ENCODE data around the gene ZNF23.
A peak's percentile ranks its signal among the peaks of the same experiment; 100 is the strongest.

ZNF23 gene

DNA sequence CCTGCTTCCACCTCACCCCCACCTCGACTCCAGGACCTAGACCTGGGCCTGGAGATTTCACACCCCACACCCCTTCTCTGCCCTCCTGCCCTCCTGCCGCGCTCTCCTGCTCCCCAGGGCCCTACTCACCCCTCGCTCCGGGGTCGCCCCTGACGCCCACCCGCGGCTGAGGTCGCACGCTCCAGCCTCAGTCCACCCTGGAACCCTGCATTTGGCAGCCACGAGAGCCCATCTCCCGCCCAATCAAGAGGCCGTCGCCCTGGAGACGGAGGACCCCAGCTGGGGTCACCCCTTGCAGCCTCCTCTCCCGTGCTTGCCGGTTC is 36.3 kb downstream of the ZNF23 start:
- TF ChIP-seq CTCF (IDR thresholded peaks at IDR 0.05; ENCODE audit: low read length, missing control alignments), result no peak
- no peak for DNase-seq (ENCODE audit: low read depth)
- peak overlapping the region; percentile 27 for H3K4me3 ChIP-seq (replicated peaks; ENCODE audit: low read depth, low read length)

- no peak overlapping the region for H3K4me3 ChIP-seq (replicated peaks; ENCODE audit: low read depth, low read length)
- TF ChIP-seq CTCF (IDR thresholded peaks at IDR 0.05; ENCODE audit: low read length, missing control alignments), result no peak
- no peak for DNase-seq (ENCODE audit: low read depth)
These were observed 37.4 kb downstream of the ZNF23 start for GRCh38 chr16:71424626-71425025.

- no peak overlapping the region for H3K4me3 ChIP-seq (replicated peaks; ENCODE audit: low read depth, low read length)
- DNase-seq (ENCODE audit: low read depth), result no peak
- TF ChIP-seq CTCF (IDR thresholded peaks at IDR 0.05; ENCODE audit: low read length, missing control alignments), result no peak
These were observed 38.2 kb downstream of the ZNF23 start for GRCh38 chr16:71423865-71424264.

- DNase-seq (ENCODE audit: low read depth), result no peak
- no peak overlapping the region for H3K4me3 ChIP-seq (replicated peaks; ENCODE audit: low read depth, low read length)
- no peak for TF ChIP-seq CTCF (IDR thresholded peaks at IDR 0.05; ENCODE audit: low read length, missing control alignments)
These were observed 39.0 kb downstream of the ZNF23 start for GRCh38 chr16:71423016-71423415.

GRCh38 chr16:71421911-71422310 is 40.1 kb downstream of the ZNF23 start:
- H3K4me3 ChIP-seq (replicated peaks; ENCODE audit: low read depth, low read length), result no peak overlapping the region
- TF ChIP-seq CTCF (IDR thresholded peaks at IDR 0.05; ENCODE audit: low read length, missing control alignments), result peak; percentile 33
- DNase-seq (ENCODE audit: low read depth), result no peak

DNA sequence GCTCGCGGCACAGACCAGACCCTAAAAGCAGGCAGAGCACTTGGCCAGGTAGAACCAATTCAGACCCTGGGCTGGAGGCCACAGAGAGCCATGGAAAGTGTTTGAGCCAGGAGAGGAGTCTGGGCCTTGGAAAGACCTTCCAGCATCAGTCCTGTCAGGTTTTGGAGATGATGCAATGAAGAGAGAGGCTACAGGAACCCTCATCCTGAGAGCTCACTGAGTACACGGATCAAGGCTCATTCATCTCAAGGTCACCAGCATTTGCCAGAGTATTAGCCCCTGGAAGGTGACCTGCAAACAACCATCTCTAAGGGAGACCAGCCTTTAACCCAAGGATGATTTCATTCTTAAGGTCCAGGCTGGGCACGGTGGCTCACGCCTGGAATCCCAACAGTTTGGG is 48.0 kb downstream of the ZNF23 start:
- no peak for TF ChIP-seq CTCF (IDR thresholded peaks at IDR 0.05; ENCODE audit: low read length, missing control alignments)

DNA sequence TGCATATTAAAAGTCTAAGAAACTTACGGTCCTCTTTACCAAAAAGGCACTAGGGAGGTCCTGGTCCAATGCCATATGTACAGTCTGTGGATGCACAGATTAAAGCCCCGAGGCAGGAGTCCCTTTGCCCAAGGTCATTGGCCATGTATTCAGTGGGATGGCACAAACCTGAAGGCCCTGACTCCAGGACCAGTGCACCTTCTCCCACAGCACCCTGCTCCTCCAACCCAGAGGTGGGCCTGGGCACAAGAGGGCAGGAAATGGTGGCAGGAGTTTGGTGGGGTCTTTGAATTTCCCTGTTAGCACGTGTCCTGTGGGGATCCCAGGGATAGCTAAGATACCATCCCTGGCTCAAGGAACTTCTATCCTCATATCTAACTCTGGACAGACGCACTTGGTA is 48.7 kb downstream of the ZNF23 start:
- TF ChIP-seq CTCF (IDR thresholded peaks at IDR 0.05; ENCODE audit: low read length, missing control alignments), result no peak
- DNase-seq (ENCODE audit: low read depth), result no peak
- no peak overlapping the region for H3K4me3 ChIP-seq (replicated peaks; ENCODE audit: low read depth, low read length)

More for the DNA sequence above, 48.0 kb downstream of the ZNF23 start:
- no peak overlapping the region for H3K4me3 ChIP-seq (replicated peaks; ENCODE audit: low read depth, low read length)
- DNase-seq (ENCODE audit: low read depth), result no peak

Measured in fibroblast of pulmonary artery (primary cell).